ENCODE results near the gene HINT1.
"Not testable (repeated sequence)": the region's sequence is repeated elsewhere in the genome, so short reads cannot be mapped to it uniquely, and the experiment has no call there.

The HINT1 gene

DNA sequence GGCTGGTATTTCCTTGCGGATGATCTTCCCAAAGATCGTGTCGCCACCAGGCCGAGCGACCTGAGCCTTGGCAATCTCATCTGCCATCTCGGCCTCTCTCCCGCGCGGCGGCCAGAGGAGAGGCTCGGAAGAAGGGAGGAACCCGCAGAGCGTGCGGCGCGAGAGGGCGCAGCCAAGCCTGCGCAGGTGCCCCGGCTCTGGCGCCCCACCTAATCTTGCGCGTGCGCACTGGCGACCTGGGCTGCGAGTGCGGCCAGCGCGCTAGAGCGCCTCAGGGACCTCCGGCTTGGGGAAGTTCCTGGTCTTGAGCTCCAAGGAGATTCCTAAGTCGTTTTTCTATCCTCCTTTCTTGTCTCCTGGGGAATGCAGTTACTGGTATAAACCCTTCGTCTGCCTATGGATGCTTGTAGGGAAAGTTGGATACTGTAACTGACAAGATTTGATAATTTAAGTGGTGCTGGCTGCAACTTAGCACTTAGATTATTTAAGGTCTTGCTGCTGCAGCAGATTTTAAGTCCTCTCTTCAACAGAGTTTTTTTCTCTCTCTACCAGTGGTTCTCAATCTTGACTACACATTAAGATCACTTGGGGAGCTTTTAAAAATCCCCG lies at the start of gene HINT1:
Gene HINT1 (minus strand): TSS at position 138 of the 609 bp plus-strand sequence. CDS start 51 bp downstream, at position 87.
- DNase-seq = peak; percentile 84

GRCh38 chr5:131214609-131215227 lies 49.7 kb upstream of the HINT1 start:
- DNase-seq = no peak

- peak; percentile 91 for DNase-seq
Measured at GRCh38 chr5:131212471-131213021, 47.5 kb upstream of the HINT1 start.

GRCh38 chr5:131211669-131212068 lies 46.6 kb upstream of the HINT1 start:
- DNase-seq = no peak

GRCh38 chr5:131210151-131210510 lies 45.1 kb upstream of the HINT1 start:
- peak; percentile 28 for DNase-seq

GRCh38 chr5:131209506-131210150 lies 44.6 kb upstream of the HINT1 start:
- DNase-seq = peak; percentile 99

GRCh38 chr5:131209175-131209505 lies 44.1 kb upstream of the HINT1 start:
- no peak for DNase-seq

DNA sequence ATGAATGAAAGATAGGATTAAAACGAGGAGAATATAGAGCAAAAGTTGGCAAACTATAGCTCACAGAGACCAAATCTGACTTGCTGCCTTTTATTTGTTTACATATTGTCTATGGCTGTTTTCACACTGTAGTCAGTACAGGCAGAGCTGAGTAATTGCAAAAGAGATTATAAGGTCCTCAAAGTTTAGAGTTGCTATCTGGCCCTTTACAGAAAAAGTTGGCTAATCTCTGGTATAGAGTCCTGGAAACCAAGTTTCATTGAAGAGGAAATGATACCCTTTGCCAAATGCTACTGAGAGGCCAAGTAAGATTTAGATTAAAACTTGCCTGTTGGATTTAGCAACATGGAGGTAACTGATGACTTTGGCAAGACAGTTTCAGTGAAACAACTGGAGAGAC lies 41.7 kb upstream of the HINT1 start:
- peak; percentile 92 for DNase-seq

- no peak for DNase-seq
Measured at GRCh38 chr5:131206061-131206460, 41.0 kb upstream of the HINT1 start.

DNA sequence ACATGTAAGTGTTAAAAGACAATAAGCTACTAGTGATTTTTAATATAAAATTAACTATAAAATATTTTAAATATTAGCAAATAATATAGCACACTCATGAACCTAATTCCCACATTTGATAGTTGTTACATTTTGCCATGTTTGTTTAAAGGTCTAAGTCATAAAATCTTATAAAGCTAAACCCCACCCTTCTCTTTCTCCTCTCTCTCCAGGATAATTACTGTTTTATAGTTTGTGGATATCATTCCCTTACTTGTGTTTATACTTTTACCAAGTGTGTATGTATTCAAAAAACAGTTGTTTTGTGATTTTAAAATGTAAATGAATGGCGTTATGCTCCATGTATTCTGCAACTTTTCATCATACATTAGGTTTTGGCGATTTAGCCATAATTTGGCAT lies 39.9 kb upstream of the HINT1 start:
- no peak for DNase-seq

- no peak for DNase-seq
Measured at GRCh38 chr5:131200560-131200959, 35.5 kb upstream of the HINT1 start.

DNA sequence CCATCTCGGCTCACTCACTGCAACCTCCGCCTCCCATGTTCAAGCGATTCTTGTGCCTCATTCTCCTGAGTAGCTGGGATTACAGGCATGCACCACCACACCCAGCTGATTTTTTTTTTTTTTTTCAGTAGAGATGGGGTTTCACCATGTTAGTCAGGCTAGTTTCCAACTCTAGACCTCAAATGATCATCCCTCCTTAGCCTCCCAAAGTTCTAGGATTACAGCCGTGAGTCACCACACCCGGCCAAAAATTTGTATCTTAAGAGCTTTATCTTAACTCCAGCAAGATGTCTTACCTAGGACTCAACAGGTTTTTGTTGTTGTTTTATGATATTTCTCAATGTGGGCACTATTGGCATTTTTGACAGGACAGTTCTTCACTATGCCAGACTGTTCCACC lies 33.6 kb upstream of the HINT1 start:
- DNase-seq = peak; percentile 2

DNA sequence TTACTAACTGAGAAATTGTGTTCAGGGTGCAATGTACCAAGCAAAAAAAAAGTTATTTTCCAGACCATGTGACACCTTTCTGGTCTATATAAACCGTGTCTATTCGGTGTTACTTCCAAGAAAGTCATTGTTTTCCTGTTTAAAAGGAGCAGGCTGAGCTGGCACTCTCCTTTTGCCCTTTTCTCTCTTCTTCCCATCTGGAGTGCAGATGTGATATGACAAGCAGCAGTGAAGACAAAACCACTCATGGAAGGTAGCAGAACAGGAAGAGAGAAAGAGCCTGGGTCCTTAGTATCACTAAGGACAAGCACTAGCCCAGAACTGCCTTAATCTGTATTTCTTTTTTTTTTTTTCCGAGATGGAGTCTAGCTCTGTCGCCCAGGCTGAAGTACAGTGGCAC lies 31.3 kb upstream of the HINT1 start:
- DNase-seq = no peak

DNA sequence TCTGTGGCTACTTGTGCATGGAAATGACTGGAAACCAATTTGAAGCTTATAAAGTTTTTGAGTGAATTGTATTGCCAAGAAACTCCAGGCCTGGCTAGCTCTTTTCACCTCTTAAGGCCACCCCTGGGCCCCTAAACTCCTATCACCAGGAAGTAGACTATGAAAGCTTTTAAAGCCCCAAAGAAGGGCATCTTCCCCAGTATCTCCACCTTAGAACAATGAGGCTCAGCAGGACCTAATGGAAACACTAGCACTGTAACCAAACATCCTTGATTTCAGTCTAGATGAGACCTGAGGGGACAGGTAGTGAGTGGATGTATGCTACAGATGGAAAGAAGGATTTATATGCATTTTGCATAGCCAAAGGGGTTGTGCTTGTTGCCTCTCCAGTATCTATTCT lies 30.6 kb upstream of the HINT1 start:
- no peak for DNase-seq

DNA sequence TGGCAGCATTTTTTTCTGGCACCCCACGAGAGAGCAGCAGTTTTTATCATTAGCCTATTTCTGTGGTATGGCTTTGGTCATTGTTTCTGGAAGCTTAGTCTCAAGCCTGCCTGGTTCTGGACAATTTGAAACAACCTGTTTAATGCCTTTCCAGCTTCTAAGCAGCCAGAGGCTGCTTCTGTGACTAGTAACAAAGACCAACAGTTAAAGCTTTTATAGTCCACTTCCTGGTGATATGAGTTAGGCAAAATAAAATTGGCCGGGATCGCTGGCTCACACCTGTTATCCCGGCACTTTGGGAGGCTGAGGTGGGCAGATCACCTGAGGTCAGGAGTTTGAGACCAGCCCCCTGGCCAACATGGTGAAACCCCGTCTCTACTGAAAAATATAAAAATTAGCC lies 29.7 kb upstream of the HINT1 start:
- no peak for DNase-seq

GRCh38 chr5:131193897-131194296 lies 28.8 kb upstream of the HINT1 start:
- not testable (repeated sequence) for DNase-seq

- no peak for DNase-seq
Measured at GRCh38 chr5:131193106-131193505, 28.1 kb upstream of the HINT1 start.

DNA sequence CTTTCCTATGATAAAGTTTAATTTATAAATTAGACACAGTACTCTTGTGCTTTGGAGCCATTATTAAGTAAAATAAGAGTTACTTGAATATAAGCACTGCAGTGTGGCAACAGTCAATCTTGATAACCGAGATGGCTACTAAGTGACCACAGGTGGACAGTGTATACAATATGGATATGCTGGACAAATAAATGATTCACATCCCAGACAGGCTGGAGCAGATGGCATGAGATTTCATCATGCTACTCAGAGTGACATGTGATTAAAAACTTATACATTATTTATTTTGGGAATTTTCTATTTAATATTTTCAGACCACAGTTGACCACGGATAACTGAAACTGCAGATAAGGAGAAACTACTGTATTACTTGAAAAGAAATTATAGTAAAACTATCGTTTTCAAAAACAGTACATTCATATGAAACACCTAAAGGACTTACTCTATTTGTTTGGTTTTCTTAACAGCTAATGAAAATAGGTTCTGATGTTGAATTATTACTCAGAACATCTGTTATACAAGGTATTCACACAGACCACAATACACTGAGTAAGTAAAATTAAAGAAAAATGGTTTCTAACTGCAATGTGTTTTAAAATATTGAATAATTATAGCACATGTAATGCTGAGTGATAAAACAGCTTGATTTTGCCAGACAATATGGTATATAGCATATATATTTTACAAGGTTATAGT lies 21.7 kb upstream of the HINT1 start:
- no peak for DNase-seq

DNA sequence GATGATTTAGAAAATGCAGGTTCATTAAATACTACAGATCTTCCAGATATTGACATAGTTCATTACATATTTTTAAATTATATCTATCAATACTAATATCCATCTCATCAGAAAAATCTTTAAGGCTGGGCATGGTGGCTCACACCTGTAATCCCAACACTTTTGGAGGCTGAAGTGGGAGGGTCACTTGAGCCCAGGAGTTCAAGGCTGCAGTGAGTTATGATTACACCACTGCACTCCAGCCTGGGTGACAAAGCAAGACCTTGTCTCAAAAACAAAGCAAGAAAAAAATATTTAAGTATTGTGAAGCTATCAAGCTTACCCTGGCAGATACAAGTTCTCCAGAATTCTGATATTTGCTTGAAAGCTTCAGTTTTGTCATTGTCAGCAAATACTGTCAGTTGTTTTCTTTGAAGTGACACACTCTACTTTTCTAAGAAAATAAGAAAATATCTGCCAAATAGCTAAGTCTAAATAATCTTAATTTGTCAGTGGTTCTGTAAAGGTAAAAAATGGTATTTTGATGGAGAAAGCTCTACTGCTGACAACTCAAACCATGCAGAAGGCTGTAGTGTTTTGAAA lies 20.6 kb upstream of the HINT1 start:
- no peak for DNase-seq

GRCh38 chr5:131182839-131183238 lies 17.8 kb upstream of the HINT1 start:
- DNase-seq = no peak

DNA sequence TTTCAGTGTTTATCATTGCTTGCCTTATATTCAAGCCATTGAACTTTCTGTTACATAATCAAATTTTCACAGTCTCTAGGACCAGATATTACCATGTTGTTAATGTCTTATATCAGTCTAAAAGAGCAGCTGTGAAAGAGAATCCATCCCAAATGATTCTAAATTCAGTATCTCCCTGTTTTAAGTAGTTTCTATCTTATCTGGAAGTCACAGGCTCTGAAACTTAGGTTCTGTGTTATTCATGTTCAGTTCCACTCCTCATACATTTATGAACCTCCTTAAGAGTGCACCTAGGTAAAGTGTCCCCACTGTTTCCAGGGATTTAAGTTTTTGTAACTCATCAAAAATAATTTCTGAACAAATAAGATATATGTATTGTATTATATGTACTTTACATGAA lies 15.4 kb upstream of the HINT1 start:
- no peak for DNase-seq

- no peak for DNase-seq
Measured at GRCh38 chr5:131171276-131171810, 6.3 kb upstream of the HINT1 start.

All from MV-4-11 (cell line).